Neural progenitor cell (in vitro differentiated cells): ENCODE results near the gene CYP1A2. TPM values are rescaled to one million over a fixed set of nuclear protein-coding genes. Genes with fewer than 3 reads are reported as not detected.

Experiments used
- DNase-seq: peaks from one replicate; pipeline ENCODE4 v3.0.0-alpha.2; 2016; ENCODE audit warnings: low spot score
- H2AFZ ChIP-seq: fragments of 200-600 bp; sonication (generic); replicated peaks from 2 replicates; pipeline ENCODE4 v1.6.1; 2016; ENCODE audit warnings: antibody characterized with exemption
- H3F3A ChIP-seq: fragments of 200-600 bp; sonication (generic); 2 replicates; pipeline ENCODE4 v1.6.1; 2016; ENCODE audit warnings: antibody characterized with exemption, low read depth
- H3K27ac ChIP-seq: fragments of 200-600 bp; sonication (generic); 2 replicates; pipeline ENCODE4 v1.5.1; 2016; ENCODE audit warnings: mild to moderate bottlenecking
- H3K27me3 ChIP-seq: fragments of 200-600 bp; sonication (generic); 2 replicates; pipeline ENCODE4 v1.6.1; 2016; ENCODE audit warnings: mild to moderate bottlenecking, moderate library complexity
- H3K36me3 ChIP-seq: fragments of 200-600 bp; sonication (generic); 2 replicates; pipeline ENCODE4 v1.5.1; 2016
- H3K4me1 ChIP-seq: fragments of 200-600 bp; sonication (generic); 2 replicates; pipeline ENCODE4 v1.6.1; 2016; ENCODE audit warnings: mixed run types
- H3K4me2 ChIP-seq: fragments of 200-600 bp; sonication (generic); 2 replicates; pipeline ENCODE4 v1.6.1; 2016
- H3K4me3 ChIP-seq: fragments of 200-600 bp; sonication (generic); 2 replicates; pipeline ENCODE4 v1.5.1; 2016
- H3K79me2 ChIP-seq: fragments of 200-600 bp; sonication (generic); 2 replicates; pipeline ENCODE4 v1.6.1; 2016; ENCODE audit warnings: low read depth
- H3K9ac ChIP-seq: fragments of 200-600 bp; sonication (generic); 2 replicates; pipeline ENCODE4 v1.6.1; 2016
- H3K9me3 ChIP-seq: fragments of 200-600 bp; sonication (generic); 2 replicates; pipeline ENCODE4 v1.5.1; 2016; ENCODE audit warnings: low read depth
- H4K20me1 ChIP-seq: fragments of 200-600 bp; sonication (generic); 2 replicates; pipeline ENCODE4 v1.6.1; 2016; ENCODE audit warnings: low read depth
- H3K27ac Mint-ChIP-seq: 3 replicates; pipeline ENCODE4 v1.8.0; 2021; ENCODE audit warnings: mixed read lengths
- H3K27me3 Mint-ChIP-seq: 2 replicates; pipeline ENCODE4 v1.8.0; 2022; ENCODE audit warnings: low read depth, mild to moderate bottlenecking, inconsistent platforms, moderate library complexity, mixed read lengths; ENCODE audit not compliant: insufficient read depth
- H3K36me3 Mint-ChIP-seq: 3 replicates; pipeline ENCODE4 v1.8.0; 2021; ENCODE audit warnings: mixed read lengths
- H3K4me1 Mint-ChIP-seq: 3 replicates; pipeline ENCODE4 v1.8.0; 2021; ENCODE audit warnings: mixed read lengths
- H3K4me3 Mint-ChIP-seq: 3 replicates; pipeline ENCODE4 v1.8.0; 2021; ENCODE audit warnings: mild to moderate bottlenecking, moderate library complexity, mixed read lengths
- H3K9me3 Mint-ChIP-seq: 3 replicates; pipeline ENCODE4 v1.8.0; 2020; ENCODE audit warnings: mixed read lengths
- CTCF ChIP-seq: fragments of 200-600 bp; sonication (generic); IDR thresholded peaks from 2 replicates; pipeline ENCODE4 v1.5.1; 2017; ENCODE audit warnings: antibody characterized with exemption, mild to moderate bottlenecking
- EZH2 ChIP-seq: fragments of 200-600 bp; sonication (generic); IDR thresholded peaks from 2 replicates; pipeline ENCODE4 v1.6.1; 2017; ENCODE audit warnings: antibody characterized with exemption, mild to moderate bottlenecking, moderate library complexity
- EZH2phosphoT487 ChIP-seq: fragments of 200-600 bp; sonication (generic); IDR thresholded peaks from 2 replicates; pipeline ENCODE4 v1.6.1; 2017; ENCODE audit warnings: antibody characterized with exemption
- total RNA-seq: library from RNA; depleted of rRNA; stranded (reverse); fragments of >200 nt; gene quantifications from 2 replicates; pipeline ENCODE4 v1.2.3, GENCODE V29; 2015; ENCODE audit warnings: low replicate concordance

The CYP1A2 gene
- total RNA-seq, 1 donor from 2014 or later = not detected

- Histone ChIP-seq H2AFZ (peak overlapping the region; percentile 23), H3K4me3 (peak overlapping the region; percentile 68), H3K27ac (no peak overlapping the region), H3K4me2 (peak overlapping the region; percentile 81), H3F3A (no peaks in the 10 kb centered on the region), H3K27me3 (peaks cover 21% of the 10 kb centered on the region), H3K4me1 (peaks cover 17% of the 10 kb centered on the region), H4K20me1 (peaks cover 50% of the 10 kb centered on the region), H3K36me3 (no peaks in the 10 kb centered on the region), H3K79me2 (peaks cover 48% of the 10 kb centered on the region), H3K9ac (peak overlapping the region; percentile 35), H3K9me3 (no peaks in the 10 kb centered on the region)
- Mint-ChIP-seq H3K27me3 (peaks cover 14% of the 10 kb centered on the region), H3K36me3 (no peaks in the 10 kb centered on the region), H3K4me1 (peaks cover 62% of the 10 kb centered on the region), H3K4me3 (peak overlapping the region; percentile 91), H3K27ac (no peak overlapping the region), H3K9me3 (no peaks in the 10 kb centered on the region)
- no peak for TF ChIP-seq EZH2phosphoT487
- no peak for TF ChIP-seq CTCF
- TF ChIP-seq EZH2 = no peak
- peak; percentile 72 for DNase-seq
These were observed 33.8 kb downstream of the CYP1A2 start for GRCh38 chr15:74782259-74783071.

- H3K4me1 ChIP-seq = peaks cover 18% of the 10 kb centered on the region
- H3K27ac ChIP-seq = no peak overlapping the region
- no peak for TF ChIP-seq EZH2phosphoT487
- no peak for TF ChIP-seq EZH2
- TF ChIP-seq CTCF = no peak
- Mint-ChIP-seq H3K27me3 (peaks cover 11% of the 10 kb centered on the region), H3K36me3 (no peaks in the 10 kb centered on the region), H3K4me1 (peaks cover 61% of the 10 kb centered on the region), H3K9me3 (no peaks in the 10 kb centered on the region), H3K4me3 (peak overlapping the region; percentile 91), H3K27ac (no peak overlapping the region)
- DNase-seq = peak; percentile 49
- no peaks in the 10 kb centered on the region for H3K9me3 ChIP-seq
- H4K20me1 ChIP-seq = peaks cover 57% of the 10 kb centered on the region
- no peaks in the 10 kb centered on the region for H3K36me3 ChIP-seq
- peaks cover 52% of the 10 kb centered on the region for H3K79me2 ChIP-seq
- no peaks in the 10 kb centered on the region for H3F3A ChIP-seq
- peak overlapping the region; percentile 68 for H3K4me3 ChIP-seq
- peak overlapping the region; percentile 81 for H3K4me2 ChIP-seq
- H2AFZ ChIP-seq = no peak overlapping the region
- H3K9ac ChIP-seq = peak overlapping the region; percentile 35
- peaks cover 21% of the 10 kb centered on the region for H3K27me3 ChIP-seq
These were observed 34.6 kb downstream of the CYP1A2 start for GRCh38 chr15:74783072-74783807.

- H3K4me1 Mint-ChIP-seq = peaks cover 62% of the 10 kb centered on the region
- Histone ChIP-seq H3K9me3 (no peaks in the 10 kb centered on the region), H3K27ac (no peak overlapping the region), H3F3A (no peaks in the 10 kb centered on the region), H3K4me1 (peaks cover 24% of the 10 kb centered on the region), H3K36me3 (no peaks in the 10 kb centered on the region), H3K4me3 (peak overlapping the region; percentile 68), H4K20me1 (peaks cover 63% of the 10 kb centered on the region), H2AFZ (no peak overlapping the region), H3K27me3 (peaks cover 21% of the 10 kb centered on the region), H3K4me2 (peak overlapping the region; percentile 81), H3K9ac (no peak overlapping the region), H3K79me2 (peaks cover 58% of the 10 kb centered on the region)
- H3K36me3 Mint-ChIP-seq = no peaks in the 10 kb centered on the region
- no peak overlapping the region for H3K27ac Mint-ChIP-seq
- no peak for DNase-seq
- H3K27me3 Mint-ChIP-seq = peaks cover 11% of the 10 kb centered on the region
- TF ChIP-seq CTCF (no peak), EZH2 (no peak), EZH2phosphoT487 (no peak)
- peak overlapping the region; percentile 91 for H3K4me3 Mint-ChIP-seq
- H3K9me3 Mint-ChIP-seq = no peaks in the 10 kb centered on the region
These were observed 35.1 kb downstream of the CYP1A2 start for GRCh38 chr15:74783808-74784175.
